ENCODE results near the gene EPHB3. TPM values are rescaled to one million over a fixed set of nuclear protein-coding genes. Genes with fewer than 3 reads are reported as not detected.

EPHB3 gene
- polyA plus RNA-seq (2011; rRNA removed) (0.36 and 0.52 TPM in 2 replicates), polyA plus RNA-seq (2017; fragmentation: RNase III; extraction: RNeasy Plus Mini Kit Qiagen cat#74134 plus additional on column Dnase treatment) (0.18 to 0.50 TPM (median 0.29 TPM) in 3 replicates), polyA minus RNA-seq (2011; rRNA and poly(A)+ RNA removed) (0.12 and 1.1 TPM in 2 replicates)
- polyA plus RNA-seq (2012; cell fraction: cytosol; rRNA removed), result 0.25 and 0.29 TPM in 2 replicates
- 0.84 and 1.2 TPM in 2 replicates for polyA plus RNA-seq (2012; cell fraction: nucleus; rRNA removed)

DNA sequence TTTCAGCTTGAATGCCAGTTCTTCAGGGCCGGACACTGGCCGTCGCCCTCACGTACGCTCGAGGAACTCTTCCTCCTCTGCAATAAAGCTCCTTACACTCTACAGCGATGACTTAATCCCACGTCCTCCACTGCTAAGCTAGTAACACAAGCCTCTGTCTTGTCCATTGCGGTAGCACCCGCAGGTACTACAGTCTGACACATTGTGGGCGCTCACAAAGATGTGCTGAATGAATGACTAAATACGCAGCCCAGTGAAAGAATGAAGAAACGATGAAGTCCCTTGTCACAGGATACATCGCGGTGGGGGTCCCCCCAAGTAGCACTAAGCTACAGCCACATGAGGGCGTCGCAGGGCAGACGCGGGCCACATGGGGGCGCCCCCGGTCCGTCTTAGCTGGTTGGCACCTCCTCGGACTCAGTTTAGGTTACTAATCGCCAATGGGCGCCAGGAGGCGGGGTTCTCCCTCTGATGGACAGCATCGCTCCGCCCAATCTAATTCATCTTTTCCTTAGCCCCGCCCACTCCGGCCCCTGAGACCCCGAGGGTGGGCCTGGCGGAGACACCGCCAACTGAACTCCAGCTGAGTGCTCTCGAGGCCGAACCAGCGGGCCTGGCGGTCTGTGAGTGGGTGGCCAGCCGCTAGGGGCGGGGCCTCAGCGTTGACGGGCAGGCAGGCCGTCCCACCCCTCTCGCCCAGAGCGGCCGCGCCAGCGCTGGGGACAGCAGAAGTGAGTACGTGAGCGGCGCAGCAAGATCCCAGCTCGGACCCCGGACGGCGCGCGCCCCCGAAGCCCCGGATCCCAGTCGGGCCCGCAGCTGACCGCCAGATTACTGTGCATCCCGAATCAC is at the start of gene EPHB3:
EPHB3 (plus strand) TSS at position 725 of the 852 bp plus-strand sequence. CDS start 451 bp downstream, outside the sequence.
- Histone ChIP-seq H3K9me3 (no peaks in the 10 kb centered on the region), H3K4me1 (peaks cover 28% of the 10 kb centered on the region), H3K4me2 (peak within 1 kb of the TSS; percentile 85), H3K27ac (peak within 1 kb of the TSS; percentile 43 to 79; a peak in 4 of 6 replicates), H3K4me3 (peak within 1 kb of the TSS; percentile 59)
- FAIRE-seq, result peak; percentile 18
- CTCF ChIA-PET, result interaction anchor here (0.5 to 3.2 kb wide), 62 partner anchors 13 to 652 kb away, joined by 3 to 37 read pairs (median 4); partner anchors contain the start of genes MAGEF1 and VPS8
- TF ChIP-seq, protein P1, sequence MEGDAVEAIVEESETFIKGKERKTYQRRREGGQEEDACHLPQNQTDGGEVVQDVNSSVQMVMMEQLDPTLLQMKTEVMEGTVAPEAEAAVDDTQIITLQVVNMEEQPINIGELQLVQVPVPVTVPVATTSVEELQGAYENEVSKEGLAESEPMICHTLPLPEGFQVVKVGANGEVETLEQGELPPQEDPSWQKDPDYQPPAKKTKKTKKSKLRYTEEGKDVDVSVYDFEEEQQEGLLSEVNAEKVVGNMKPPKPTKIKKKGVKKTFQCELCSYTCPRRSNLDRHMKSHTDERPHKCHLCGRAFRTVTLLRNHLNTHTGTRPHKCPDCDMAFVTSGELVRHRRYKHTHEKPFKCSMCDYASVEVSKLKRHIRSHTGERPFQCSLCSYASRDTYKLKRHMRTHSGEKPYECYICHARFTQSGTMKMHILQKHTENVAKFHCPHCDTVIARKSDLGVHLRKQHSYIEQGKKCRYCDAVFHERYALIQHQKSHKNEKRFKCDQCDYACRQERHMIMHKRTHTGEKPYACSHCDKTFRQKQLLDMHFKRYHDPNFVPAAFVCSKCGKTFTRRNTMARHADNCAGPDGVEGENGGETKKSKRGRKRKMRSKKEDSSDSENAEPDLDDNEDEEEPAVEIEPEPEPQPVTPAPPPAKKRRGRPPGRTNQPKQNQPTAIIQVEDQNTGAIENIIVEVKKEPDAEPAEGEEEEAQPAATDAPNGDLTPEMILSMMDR (IDR thresholded peaks at IDR 0.05), result peak; percentile 98
- TF ChIP-seq POLR2A (IDR thresholded peaks at IDR 0.05; ENCODE audit: low read length), result peak; percentile 69
- TF ChIP-seq KDM5A (IDR thresholded peaks at IDR 0.05), result peak; percentile 50
- TF ChIP-seq, protein P2, sequence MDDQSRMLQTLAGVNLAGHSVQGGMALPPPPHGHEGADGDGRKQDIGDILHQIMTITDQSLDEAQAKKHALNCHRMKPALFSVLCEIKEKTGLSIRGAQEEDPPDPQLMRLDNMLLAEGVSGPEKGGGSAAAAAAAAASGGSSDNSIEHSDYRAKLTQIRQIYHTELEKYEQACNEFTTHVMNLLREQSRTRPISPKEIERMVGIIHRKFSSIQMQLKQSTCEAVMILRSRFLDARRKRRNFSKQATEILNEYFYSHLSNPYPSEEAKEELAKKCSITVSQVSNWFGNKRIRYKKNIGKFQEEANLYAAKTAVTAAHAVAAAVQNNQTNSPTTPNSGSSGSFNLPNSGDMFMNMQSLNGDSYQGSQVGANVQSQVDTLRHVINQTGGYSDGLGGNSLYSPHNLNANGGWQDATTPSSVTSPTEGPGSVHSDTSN (IDR thresholded peaks at IDR 0.05), result peak; percentile 82; the same call in 1 of the 2 replicates
- no peak for TF ChIP-seq RNF2 (IDR thresholded peaks at IDR 0.05; ENCODE audit: borderline replicate concordance, low read depth)
- no peak for TF ChIP-seq ZFP36 (IDR thresholded peaks at IDR 0.05; ENCODE audit: borderline replicate concordance, partially characterized antibody)
- no peak for TF ChIP-seq ZNF302 (CRISPR knock-in tag; IDR thresholded peaks at IDR 0.05)
- TF ChIP-seq JUN (IDR thresholded peaks at IDR 0.05), result no peak
- TF ChIP-seq PHF8 (IDR thresholded peaks at IDR 0.05; ENCODE audit: borderline replicate concordance, low read depth), result no peak
- TF ChIP-seq RAD21 (conservative IDR thresholded peaks at IDR 0.05 in 1 of 2, IDR thresholded peaks at IDR 0.05 in 1 of 2), result peak; percentile 94 to 97
- no peak for TF ChIP-seq CBX2 (IDR thresholded peaks at IDR 0.05; ENCODE audit: borderline replicate concordance, low read depth)
- TF ChIP-seq ESRRA (IDR thresholded peaks at IDR 0.05; ENCODE audit: borderline replicate concordance, low read length), result no peak
- no peak for TF ChIP-seq EHF (CRISPR knock-in tag; IDR thresholded peaks at IDR 0.05)
- TF ChIP-seq ATOH8 (CRISPR knock-in tag; IDR thresholded peaks at IDR 0.05; ENCODE audit: low read depth), result no peak
- TF ChIP-seq SMC3 (IDR thresholded peaks at IDR 0.05), result peak; percentile 98
- TF ChIP-seq CHD4 (IDR thresholded peaks at IDR 0.05; ENCODE audit: borderline replicate concordance), result no peak
- TF ChIP-seq NR3C1 (IDR thresholded peaks at IDR 0.05), result no peak
- no peak for TF ChIP-seq RFX5 (IDR thresholded peaks at IDR 0.05)
- TF ChIP-seq, protein P3, sequence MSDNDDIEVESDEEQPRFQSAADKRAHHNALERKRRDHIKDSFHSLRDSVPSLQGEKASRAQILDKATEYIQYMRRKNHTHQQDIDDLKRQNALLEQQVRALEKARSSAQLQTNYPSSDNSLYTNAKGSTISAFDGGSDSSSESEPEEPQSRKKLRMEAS (IDR thresholded peaks at IDR 0.05), result 0 out of 2 replicates have a peak, but pooled peaks have one; percentile 12
- TF ChIP-seq, protein P4, sequence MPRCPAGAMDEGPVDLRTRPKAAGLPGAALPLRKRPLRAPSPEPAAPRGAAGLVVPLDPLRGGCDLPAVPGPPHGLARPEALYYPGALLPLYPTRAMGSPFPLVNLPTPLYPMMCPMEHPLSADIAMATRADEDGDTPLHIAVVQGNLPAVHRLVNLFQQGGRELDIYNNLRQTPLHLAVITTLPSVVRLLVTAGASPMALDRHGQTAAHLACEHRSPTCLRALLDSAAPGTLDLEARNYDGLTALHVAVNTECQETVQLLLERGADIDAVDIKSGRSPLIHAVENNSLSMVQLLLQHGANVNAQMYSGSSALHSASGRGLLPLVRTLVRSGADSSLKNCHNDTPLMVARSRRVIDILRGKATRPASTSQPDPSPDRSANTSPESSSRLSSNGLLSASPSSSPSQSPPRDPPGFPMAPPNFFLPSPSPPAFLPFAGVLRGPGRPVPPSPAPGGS (IDR thresholded peaks at IDR 0.05), result 0 out of 3 replicates have a peak, but pooled peaks have one; percentile 20
- TF ChIP-seq HEYL (CRISPR knock-in tag; IDR thresholded peaks at IDR 0.05), result no peak
- peak; percentile 91 to 98 for ATAC-seq
- POLR2A ChIA-PET, result interaction anchor here (0.8 to 2.4 kb wide), 3 partner anchors 150 to 224 kb away, joined by 3 to 9 read pairs (median 4); partner anchors contain the start of gene MAGEF1
- peak; percentile 96 for DNase-seq (ENCODE audit: low read depth in 1 of 2, low spot score in 1 of 2)
- 8% methylated on average over 31 of the region's 62 CpGs for WGBS (ENCODE audit: missing lambda C conversion rate)
